GM12874 (cell line): Measurements from ENCODE around the gene ATP6V1G3.

Experiments used
- TF ChIP-seq, protein P1 (sequence below): IDR thresholded peaks from 2 replicates; pipeline ENCODE4 v1.5.1; 2011; ENCODE audit warnings: low read depth, mild to moderate bottlenecking, control low read depth, low read length, moderate library complexity; ENCODE audit not compliant: insufficient read depth

The ATP6V1G3 gene

GRCh38 chr1:198540580-198540979, at the start of gene ATP6V1G3:
ATP6V1G3 (minus strand) TSS chr1:198540680; CDS start chr1:198540650, 30 bp downstream.
- TF ChIP-seq, protein P1, sequence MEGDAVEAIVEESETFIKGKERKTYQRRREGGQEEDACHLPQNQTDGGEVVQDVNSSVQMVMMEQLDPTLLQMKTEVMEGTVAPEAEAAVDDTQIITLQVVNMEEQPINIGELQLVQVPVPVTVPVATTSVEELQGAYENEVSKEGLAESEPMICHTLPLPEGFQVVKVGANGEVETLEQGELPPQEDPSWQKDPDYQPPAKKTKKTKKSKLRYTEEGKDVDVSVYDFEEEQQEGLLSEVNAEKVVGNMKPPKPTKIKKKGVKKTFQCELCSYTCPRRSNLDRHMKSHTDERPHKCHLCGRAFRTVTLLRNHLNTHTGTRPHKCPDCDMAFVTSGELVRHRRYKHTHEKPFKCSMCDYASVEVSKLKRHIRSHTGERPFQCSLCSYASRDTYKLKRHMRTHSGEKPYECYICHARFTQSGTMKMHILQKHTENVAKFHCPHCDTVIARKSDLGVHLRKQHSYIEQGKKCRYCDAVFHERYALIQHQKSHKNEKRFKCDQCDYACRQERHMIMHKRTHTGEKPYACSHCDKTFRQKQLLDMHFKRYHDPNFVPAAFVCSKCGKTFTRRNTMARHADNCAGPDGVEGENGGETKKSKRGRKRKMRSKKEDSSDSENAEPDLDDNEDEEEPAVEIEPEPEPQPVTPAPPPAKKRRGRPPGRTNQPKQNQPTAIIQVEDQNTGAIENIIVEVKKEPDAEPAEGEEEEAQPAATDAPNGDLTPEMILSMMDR = no peak

DNA sequence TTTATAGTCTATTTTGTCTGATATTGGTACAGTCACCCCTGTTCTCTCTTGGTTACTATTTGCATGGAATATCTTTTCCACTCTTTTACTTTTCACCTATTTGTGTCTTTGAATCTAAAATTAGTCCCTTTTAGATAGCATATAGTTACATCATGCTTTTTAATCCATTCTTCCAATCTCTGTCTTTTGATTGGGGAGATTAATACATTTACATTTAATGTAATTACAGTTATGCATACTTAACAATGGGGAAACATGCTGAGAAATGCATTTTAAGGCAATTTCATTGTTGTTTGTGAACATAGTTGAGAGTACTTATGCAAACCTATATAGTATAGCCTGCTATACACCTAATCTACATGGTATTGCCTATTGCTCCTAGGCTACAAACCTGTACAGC, 48.4 kb upstream of the ATP6V1G3 start:
- TF ChIP-seq, protein P1 = no peak

DNA sequence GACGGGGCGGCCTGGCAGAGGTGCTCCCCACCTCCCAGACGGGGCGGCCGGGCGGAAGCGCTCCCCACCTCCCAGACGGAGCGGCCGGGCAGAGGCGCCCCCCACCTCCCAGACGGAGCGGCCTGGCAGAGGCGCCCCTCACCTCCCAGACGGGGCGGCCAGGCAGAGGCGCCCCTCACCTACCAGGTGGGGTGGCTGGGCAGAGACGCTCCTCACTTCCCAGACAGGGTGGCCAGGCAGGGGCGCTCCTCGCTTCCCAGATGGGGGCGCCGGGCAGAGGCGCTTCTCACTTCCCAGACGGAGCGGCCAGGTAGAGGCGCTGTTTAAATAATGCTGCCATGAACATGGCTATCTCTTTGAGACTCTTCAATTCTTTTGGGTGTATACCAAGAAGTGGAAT, 43.7 kb upstream of the ATP6V1G3 start:
- TF ChIP-seq, protein P1 = no peak

DNA sequence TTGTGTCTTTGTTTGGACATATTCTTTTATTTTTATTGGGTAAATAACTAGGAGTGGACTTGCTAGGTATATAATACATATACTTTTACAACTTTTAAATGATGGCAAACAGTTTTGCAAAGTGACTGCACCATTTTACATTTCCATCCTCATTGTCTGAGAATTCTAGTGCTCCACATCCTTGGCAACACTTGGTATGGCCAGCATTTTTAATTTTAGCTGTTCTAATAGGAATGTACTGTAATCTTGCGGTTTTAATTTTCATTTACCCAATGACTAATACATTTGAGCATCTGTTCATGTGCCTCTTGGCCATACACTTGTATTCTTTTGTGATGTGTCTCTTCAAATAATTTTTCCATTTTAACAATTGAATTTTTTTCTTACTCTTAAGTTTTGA, 37.0 kb upstream of the ATP6V1G3 start:
- TF ChIP-seq, protein P1 = no peak

- TF ChIP-seq, protein P1 = no peak
These were observed 35.5 kb upstream of the ATP6V1G3 start for GRCh38 chr1:198575798-198576641.

DNA sequence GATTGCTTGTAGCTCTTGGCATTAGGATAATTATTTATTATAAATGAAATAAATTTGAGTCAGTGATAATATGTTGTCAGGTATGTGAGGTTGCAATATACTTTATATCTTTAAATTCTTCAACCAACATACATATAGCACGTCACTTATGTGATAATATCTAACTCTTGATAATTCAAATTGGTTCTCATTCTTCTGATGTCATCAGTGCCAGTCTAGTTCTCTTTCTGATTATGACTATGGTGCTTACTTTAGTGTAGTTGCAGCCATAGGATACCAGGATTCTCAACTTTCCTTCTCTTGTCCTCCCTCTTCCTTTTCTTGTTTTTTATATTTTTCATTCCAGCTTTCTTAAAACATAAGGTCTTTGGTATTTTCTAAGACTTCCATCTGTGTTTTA, 34.8 kb upstream of the ATP6V1G3 start:
- TF ChIP-seq, protein P1 = no peak

DNA sequence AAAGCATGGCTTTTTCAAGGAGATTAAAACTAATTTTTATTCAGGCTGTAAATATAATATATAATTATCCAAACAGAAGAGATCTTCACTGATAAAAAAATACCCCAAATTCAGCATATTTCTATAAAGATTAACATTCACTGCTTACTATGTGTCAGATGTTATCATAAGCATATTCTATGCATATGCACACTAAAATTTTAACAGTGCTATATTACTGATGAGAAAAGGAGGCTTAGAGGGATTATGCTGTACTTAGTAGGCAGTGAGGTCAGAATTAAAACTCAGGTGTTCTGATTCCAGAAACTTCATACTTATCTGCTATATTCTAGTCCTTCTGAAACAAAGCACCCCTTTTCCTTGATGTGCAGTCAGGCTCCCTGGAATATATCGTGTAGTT, 33.8 kb upstream of the ATP6V1G3 start:
- TF ChIP-seq, protein P1 = no peak
